ENCODE results near the gene CAMTA1. TPM values are rescaled to one million over a fixed set of nuclear protein-coding genes. Genes with fewer than 3 reads are reported as not detected.

Gene CAMTA1, protein sequence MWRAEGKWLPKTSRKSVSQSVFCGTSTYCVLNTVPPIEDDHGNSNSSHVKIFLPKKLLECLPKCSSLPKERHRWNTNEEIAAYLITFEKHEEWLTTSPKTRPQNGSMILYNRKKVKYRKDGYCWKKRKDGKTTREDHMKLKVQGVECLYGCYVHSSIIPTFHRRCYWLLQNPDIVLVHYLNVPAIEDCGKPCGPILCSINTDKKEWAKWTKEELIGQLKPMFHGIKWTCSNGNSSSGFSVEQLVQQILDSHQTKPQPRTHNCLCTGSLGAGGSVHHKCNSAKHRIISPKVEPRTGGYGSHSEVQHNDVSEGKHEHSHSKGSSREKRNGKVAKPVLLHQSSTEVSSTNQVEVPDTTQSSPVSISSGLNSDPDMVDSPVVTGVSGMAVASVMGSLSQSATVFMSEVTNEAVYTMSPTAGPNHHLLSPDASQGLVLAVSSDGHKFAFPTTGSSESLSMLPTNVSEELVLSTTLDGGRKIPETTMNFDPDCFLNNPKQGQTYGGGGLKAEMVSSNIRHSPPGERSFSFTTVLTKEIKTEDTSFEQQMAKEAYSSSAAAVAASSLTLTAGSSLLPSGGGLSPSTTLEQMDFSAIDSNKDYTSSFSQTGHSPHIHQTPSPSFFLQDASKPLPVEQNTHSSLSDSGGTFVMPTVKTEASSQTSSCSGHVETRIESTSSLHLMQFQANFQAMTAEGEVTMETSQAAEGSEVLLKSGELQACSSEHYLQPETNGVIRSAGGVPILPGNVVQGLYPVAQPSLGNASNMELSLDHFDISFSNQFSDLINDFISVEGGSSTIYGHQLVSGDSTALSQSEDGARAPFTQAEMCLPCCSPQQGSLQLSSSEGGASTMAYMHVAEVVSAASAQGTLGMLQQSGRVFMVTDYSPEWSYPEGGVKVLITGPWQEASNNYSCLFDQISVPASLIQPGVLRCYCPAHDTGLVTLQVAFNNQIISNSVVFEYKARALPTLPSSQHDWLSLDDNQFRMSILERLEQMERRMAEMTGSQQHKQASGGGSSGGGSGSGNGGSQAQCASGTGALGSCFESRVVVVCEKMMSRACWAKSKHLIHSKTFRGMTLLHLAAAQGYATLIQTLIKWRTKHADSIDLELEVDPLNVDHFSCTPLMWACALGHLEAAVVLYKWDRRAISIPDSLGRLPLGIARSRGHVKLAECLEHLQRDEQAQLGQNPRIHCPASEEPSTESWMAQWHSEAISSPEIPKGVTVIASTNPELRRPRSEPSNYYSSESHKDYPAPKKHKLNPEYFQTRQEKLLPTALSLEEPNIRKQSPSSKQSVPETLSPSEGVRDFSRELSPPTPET (N-terminal part only)
- 55.8 and 57.4 TPM in 2 replicates for total RNA-seq

GRCh38 chr1:6785318-6785727, at the start of gene CAMTA1:
CAMTA1 (plus strand) TSS chr1:6785454; CDS start chr1:6785531, 77 bp downstream.

DNA sequence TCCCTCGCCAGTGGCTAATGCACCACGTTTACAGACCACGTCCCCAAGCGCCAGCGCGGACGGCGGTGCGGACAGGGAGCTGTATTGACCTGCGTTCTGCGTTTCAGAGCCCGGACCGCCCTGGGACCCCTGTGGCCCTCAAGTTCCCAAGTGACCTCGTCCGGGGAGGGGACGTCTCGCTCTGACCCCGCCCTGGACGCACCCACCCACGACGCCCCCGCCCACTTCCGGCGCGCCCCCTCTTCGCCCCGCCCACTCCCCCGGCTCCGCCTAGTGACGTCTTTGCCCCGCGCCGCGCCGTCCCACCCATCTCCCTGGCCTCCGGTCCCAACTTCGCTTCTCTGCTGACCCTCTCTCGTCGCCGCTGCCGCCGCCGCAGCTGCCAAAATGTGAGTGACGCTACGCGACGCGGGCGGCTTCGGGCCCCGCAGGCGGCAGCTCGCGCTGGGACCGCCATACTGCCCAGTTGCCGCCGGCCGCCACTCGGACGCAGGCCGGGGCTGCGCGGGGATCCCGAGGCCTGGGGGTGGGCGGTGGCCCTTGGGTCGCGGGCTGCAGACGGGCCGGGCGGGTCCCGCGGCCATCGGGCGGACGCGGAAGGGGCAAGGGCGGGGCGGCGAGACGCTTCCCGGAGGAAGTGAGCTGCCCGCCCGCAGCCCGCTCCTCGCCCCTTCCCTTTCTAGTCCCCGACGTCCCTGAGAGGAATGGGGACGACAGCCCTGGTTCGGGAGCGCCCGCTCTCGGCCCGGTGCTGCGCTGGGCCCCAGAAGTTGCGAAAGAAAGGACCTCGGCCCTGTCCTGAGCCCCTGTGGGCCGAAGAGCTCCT, 986.0 kb downstream of the CAMTA1 start, which contains the start of gene VAMP3:
Gene VAMP3, plus strand, starts transcription at position 300 of the 826 bp plus-strand sequence. Its CDS starts 88 bp downstream, at position 388.

GRCh38 chr1:7783826-7784491, 998.7 kb downstream of the CAMTA1 start, which contains the start of gene PER3:
PER3 (plus strand) TSS chr1:7784291; CDS start chr1:7784878, 587 bp downstream.

Other genes with a start within 250 kb of the CAMTA1 start
- gene NOL9, start 230.9 kb upstream of the CAMTA1 start, total RNA-seq, result 12.3 and 21.5 TPM in 2 replicates
- gene TAS1R1, start 230.1 kb upstream of the CAMTA1 start, total RNA-seq, result not detected in 2 replicates
- gene ZBTB48, start 205.5 kb upstream of the CAMTA1 start, total RNA-seq, result 10.2 and 15.1 TPM in 2 replicates
- gene KLHL21, start 182.6 kb upstream of the CAMTA1 start, total RNA-seq, result 40.7 and 68.4 TPM in 2 replicates
- 5.4 and 6.2 TPM in 2 replicates for gene PHF13, start 171.7 kb upstream of the CAMTA1 start, total RNA-seq
- gene THAP3, start 160.6 kb upstream of the CAMTA1 start, total RNA-seq, result 12.0 and 13.7 TPM in 2 replicates
- gene DNAJC11, start 83.6 kb upstream of the CAMTA1 start, total RNA-seq, result 23.2 and 33.8 TPM in 2 replicates